ENCODE data around the gene FOXRED1. TPM values are rescaled to one million over a fixed set of nuclear protein-coding genes. Genes with fewer than 3 reads are reported as not detected.
A peak's percentile ranks its signal among the peaks of the same experiment; 100 is the strongest.

The FOXRED1 gene
- total and polyA plus RNA-seq, 2 of the 13 experiments (the other 11 are each of a cell fraction or from before 2014, with no cell fraction given), result 29.6 to 42.9 TPM

DNA sequence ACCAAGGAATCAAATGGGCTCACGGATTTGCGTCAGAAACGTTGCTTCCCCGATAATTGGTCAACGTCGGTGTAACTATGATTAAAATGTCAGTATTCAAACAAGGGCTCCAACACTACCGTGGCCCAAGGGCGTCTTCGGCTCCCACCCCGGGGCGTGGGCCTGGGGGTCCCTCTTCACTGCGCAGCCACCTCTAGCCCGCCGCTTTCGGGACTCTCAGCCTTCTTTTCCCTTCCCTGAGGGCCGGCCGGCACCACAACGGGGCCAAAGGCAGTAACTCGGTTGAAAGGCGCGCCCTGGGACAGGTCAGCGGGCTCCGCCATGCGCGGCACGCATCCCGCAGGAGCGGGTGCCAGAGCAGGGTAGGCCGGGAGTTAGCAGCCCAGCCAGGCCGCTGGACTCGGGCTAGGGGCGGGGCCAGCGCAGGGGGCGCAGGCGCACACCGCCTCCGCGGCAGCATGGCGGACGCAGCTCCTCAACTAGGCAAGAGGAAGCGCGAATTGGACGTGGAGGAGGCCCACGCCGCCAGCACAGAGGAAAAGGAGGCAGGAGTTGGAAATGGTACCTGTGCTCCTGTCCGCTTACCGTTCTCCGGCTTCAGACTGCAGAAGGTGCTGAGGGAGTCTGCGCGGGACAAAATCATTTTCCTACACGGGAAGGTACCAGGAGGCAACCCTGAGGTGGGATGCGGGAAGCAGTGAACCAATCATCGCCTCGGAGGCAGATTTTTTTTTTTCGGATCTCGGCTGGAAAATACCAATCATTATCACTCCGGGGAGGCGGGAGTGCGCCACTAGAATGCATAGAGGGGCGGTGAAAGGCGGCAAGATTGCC lies 34.9 kb downstream of the FOXRED1 start, which contains the start of gene DCPS (continued):
- TF ChIP-seq ZNF546 (CRISPR knock-in tag; conservative IDR thresholded peaks at IDR 0.05) (peak; percentile 88), SOX6 (IDR thresholded peaks at IDR 0.05) (no peak), SOX6 (CRISPR knock-in tag; IDR thresholded peaks at IDR 0.05) (peak; percentile 77), ZKSCAN1 (IDR thresholded peaks at IDR 0.05; ENCODE audit: low read length) (no peak), ZNF264 (CRISPR knock-in tag; IDR thresholded peaks at IDR 0.05) (0 out of 2 replicates have a peak, but pooled peaks have one; percentile 86), BCL3 (CRISPR knock-in tag; IDR thresholded peaks at IDR 0.05) (peak; percentile 97), ARHGAP35 (CRISPR knock-in tag; IDR thresholded peaks at IDR 0.05; ENCODE audit: borderline replicate concordance) (peak; percentile 92), ZMYM3 (CRISPR knock-in tag; IDR thresholded peaks at IDR 0.05) (peak; percentile 28; the same call in 1 of the 2 replicates), CTCF (CRISPR knock-in tag; IDR thresholded peaks at IDR 0.05) (peak; percentile 17; the same call in 1 of the 2 replicates), ZNF660 (CRISPR knock-in tag; IDR thresholded peaks at IDR 0.05; ENCODE audit: borderline replicate concordance, low read depth) (no peak), TMF1 (CRISPR knock-in tag; IDR thresholded peaks at IDR 0.05; ENCODE audit: low read depth) (peak; percentile 93), RFXAP (CRISPR knock-in tag; IDR thresholded peaks at IDR 0.05; ENCODE audit: borderline replicate concordance) (peak; percentile 78; the same call in 1 of the 2 replicates), ZNF816 (CRISPR knock-in tag; IDR thresholded peaks at IDR 0.05; ENCODE audit: borderline replicate concordance) (peak; percentile 92), DMAP1 (CRISPR knock-in tag; IDR thresholded peaks at IDR 0.05) (peak; percentile 97), NCOA5 (CRISPR knock-in tag; IDR thresholded peaks at IDR 0.05) (no peak), SSRP1 (CRISPR knock-in tag; IDR thresholded peaks at IDR 0.05) (0 out of 2 replicates have a peak, but pooled peaks have one; percentile 55), NFKB2 (CRISPR knock-in tag; IDR thresholded peaks at IDR 0.05; ENCODE audit: borderline replicate concordance) (peak; percentile 97), ZKSCAN8 (CRISPR knock-in tag; IDR thresholded peaks at IDR 0.05; ENCODE audit: borderline replicate concordance) (no peak; the same call in 1 of the 2 replicates), HDAC6 (IDR thresholded peaks at IDR 0.05; ENCODE audit: low read depth, low read length) (no peak), NAIF1 (CRISPR knock-in tag; IDR thresholded peaks at IDR 0.05; ENCODE audit: borderline replicate concordance) (no peak; the same call in 1 of the 2 replicates), SP2 (CRISPR knock-in tag; IDR thresholded peaks at IDR 0.05) (peak; percentile 56; the same call in 1 of the 2 replicates), CREB1 (IDR thresholded peaks at IDR 0.05) (no peak), CREB1 (CRISPR knock-in tag; IDR thresholded peaks at IDR 0.05) (no peak), PREB (CRISPR knock-in tag; IDR thresholded peaks at IDR 0.05) (no peak)

Data from HepG2 (cell line).